ENCODE results near the gene PAQR7. TPM values are rescaled to one million over a fixed set of nuclear protein-coding genes. Genes with fewer than 3 reads are reported as not detected.

The PAQR7 gene
- total RNA-seq, 3 donors from 2014 or later (not counting 1 experiment from before 2014, with no cell fraction given), result 2.9 to 3.6 (median 3.0) TPM

DNA sequence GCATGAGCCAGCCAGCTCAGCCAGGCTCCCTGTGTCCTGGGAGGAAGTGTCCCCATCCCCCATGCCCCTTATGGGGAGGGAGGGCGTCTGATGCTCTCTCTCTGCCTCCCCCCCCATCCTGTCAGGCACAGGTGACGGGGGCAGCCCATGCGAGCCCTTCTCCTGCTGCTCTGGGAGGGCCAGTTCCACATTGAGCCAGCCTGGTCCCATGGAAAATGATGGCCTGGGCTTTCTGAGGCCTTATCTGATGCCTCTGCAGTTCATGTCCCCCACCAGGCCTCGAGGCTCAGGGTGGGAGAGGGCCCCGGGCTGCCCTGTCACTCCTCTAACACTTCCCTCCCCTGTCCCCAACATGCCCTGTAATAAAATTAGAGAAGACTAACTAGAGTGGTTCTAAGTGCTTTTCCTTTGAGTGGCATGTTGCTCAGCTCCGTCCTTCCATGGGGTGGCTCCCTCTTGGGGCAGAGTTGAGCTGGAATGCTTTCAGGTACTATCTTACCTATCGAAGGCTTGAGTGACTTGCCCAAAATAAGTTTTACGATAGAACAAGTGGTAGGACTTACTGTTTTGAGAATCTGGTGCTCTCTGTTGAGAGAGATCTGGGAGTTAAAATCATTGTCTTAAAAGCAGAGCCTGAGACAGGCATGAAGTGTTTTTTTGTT lies 57.5 kb downstream of the PAQR7 start:
- TF ChIP-seq, protein P1, sequence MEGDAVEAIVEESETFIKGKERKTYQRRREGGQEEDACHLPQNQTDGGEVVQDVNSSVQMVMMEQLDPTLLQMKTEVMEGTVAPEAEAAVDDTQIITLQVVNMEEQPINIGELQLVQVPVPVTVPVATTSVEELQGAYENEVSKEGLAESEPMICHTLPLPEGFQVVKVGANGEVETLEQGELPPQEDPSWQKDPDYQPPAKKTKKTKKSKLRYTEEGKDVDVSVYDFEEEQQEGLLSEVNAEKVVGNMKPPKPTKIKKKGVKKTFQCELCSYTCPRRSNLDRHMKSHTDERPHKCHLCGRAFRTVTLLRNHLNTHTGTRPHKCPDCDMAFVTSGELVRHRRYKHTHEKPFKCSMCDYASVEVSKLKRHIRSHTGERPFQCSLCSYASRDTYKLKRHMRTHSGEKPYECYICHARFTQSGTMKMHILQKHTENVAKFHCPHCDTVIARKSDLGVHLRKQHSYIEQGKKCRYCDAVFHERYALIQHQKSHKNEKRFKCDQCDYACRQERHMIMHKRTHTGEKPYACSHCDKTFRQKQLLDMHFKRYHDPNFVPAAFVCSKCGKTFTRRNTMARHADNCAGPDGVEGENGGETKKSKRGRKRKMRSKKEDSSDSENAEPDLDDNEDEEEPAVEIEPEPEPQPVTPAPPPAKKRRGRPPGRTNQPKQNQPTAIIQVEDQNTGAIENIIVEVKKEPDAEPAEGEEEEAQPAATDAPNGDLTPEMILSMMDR (IDR thresholded peaks at IDR 0.05), result no peak
- DNase-seq (no peak), ATAC-seq (no peak)
- H3K4me1 Mint-ChIP-seq, result peaks cover 30 to 42% of the 10 kb centered on the region in 2 donors
- Histone ChIP-seq H3K9me3 (ENCODE audit: control insufficient read depth, insufficient read depth, low read length) (no peaks in the 10 kb centered on the region), H3K4me1 (ENCODE audit: control insufficient read depth, insufficient read depth, low read length) (peaks cover 26% of the 10 kb centered on the region), H3K27me3 (ENCODE audit: control insufficient read depth, insufficient read depth, low read length) (no peaks in the 10 kb centered on the region), H3K27ac (ENCODE audit: low read length) (no peak overlapping the region), H3K36me3 (ENCODE audit: control insufficient read depth, insufficient read depth, low read length) (no peaks in the 10 kb centered on the region), H3K4me3 (ENCODE audit: low read length) (no peak overlapping the region)
- no peaks in the 10 kb centered on the region for H3K9me3 Mint-ChIP-seq
- intact Hi-C loops (cut with micrococcal nuclease), result no loop called here
- H3K27ac Mint-ChIP-seq, result peak overlapping the region in 1 of 2 donors; percentile 95
- WGBS (ENCODE audit: insufficient coverage), result 89% methylated on average over 5 of the region's 8 CpGs
- no peaks in the 10 kb centered on the region for H3K36me3 Mint-ChIP-seq
- no peaks in the 10 kb centered on the region for H3K27me3 Mint-ChIP-seq (ENCODE audit: low read depth in 2 of 2)
- peak overlapping the region; percentile 97 for H3K4me3 Mint-ChIP-seq

DNA sequence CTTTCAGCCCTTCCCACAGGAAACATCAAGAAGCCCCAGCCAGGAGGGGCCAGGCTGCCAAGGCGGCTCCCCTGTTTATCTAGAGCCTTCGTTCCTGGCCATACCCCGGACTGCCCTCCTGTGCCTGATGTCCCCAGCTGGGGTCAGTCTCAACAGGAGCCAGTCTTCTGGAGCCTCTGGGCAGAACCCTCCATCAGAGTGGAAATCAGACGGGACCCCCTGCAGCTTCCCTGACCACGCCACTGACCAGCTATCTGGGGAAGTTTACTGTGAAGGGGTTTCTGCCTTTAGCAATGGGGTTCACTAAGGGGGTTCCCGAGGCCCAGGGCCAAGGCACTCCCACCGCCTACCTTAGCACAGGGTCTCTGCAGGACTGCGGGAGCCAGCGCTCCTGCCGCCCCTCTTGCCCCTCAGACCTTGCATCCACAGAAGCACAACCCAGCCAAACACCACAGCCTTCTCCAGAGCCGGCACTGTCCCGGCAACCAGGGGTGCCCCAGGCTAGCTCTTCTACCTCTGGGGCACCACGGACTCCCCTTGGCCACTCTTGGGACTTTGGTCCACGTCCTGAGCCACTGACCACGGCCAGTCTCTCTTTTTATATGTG lies 59.3 kb downstream of the PAQR7 start:
- H3K4me3 Mint-ChIP-seq, result no peak overlapping the region
- intact Hi-C loops (cut with micrococcal nuclease), result no loop called here
- Histone ChIP-seq H3K9me3 (ENCODE audit: control insufficient read depth, insufficient read depth, low read length) (no peaks in the 10 kb centered on the region), H3K4me3 (ENCODE audit: low read length) (no peak overlapping the region), H3K27me3 (ENCODE audit: control insufficient read depth, insufficient read depth, low read length) (no peaks in the 10 kb centered on the region), H3K36me3 (ENCODE audit: control insufficient read depth, insufficient read depth, low read length) (no peaks in the 10 kb centered on the region), H3K27ac (ENCODE audit: low read length) (no peak overlapping the region), H3K4me1 (ENCODE audit: control insufficient read depth, insufficient read depth, low read length) (peaks cover 17% of the 10 kb centered on the region)
- H3K9me3 Mint-ChIP-seq, result no peaks in the 10 kb centered on the region
- ATAC-seq, result no peak
- WGBS (ENCODE audit: insufficient coverage), result 92% methylated on average over 15 of the region's 15 CpGs
- H3K27me3 Mint-ChIP-seq (ENCODE audit: low read depth in 2 of 2), result no peaks in the 10 kb centered on the region
- DNase-seq, result no peak
- TF ChIP-seq, protein P1 (IDR thresholded peaks at IDR 0.05), result no peak
- peaks cover 18 to 30% of the 10 kb centered on the region in 2 donors for H3K4me1 Mint-ChIP-seq
- no peak overlapping the region for H3K27ac Mint-ChIP-seq
- no peaks in the 10 kb centered on the region for H3K36me3 Mint-ChIP-seq

DNA sequence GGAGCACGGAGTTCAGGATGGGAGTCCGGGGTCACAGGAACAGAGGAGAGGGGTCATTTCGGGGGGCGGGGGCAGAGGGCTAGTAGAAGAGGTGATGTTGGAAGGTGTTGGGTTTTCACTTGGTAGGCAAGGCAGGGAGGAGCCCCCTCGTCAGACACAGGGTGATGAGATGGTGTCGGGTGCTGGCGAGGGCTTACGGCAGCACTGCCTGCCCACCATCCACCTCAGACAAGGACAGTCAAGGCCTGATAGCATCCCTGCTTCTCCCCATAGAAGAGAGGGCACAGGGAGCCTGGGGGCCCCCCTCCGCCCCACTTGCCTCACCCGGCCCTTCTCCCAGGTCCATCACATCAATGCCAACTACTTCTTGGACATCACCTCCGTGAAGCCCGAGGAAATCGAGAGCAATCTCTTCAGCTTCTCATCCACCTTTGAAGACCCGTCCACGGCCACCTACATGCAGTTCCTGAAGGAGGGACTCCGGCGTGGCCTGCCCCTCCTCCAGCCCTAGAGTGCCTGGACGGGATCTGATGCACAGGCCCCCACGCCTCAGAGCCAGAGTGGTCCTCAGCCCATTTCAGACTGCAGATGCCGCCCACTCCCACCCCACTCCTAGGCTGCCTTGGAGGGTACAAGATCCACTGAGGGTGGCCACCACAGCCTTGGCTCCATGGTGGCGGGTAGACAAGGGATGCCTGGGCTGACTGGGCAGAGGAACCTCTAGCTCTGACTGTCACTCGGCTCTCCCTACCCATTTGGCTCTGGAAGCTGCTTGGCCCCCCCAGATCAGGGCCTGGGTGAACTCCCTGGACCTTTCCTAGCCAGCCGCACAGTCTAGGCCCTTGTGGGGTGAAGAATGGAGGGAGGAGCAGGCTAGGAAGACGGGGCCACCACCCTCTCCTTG lies 60.0 kb downstream of the PAQR7 start:
- peak overlapping the region in 1 of 2 donors; percentile 63 for H3K27ac Mint-ChIP-seq
- no peaks in the 10 kb centered on the region for H3K36me3 ChIP-seq (ENCODE audit: control insufficient read depth, insufficient read depth, low read length)
- H3K9me3 Mint-ChIP-seq, result no peaks in the 10 kb centered on the region
- no peak overlapping the region for H3K4me3 Mint-ChIP-seq
- TF ChIP-seq, protein P1 (IDR thresholded peaks at IDR 0.05), result no peak
- H3K27me3 ChIP-seq (ENCODE audit: control insufficient read depth, insufficient read depth, low read length), result no peaks in the 10 kb centered on the region
- 93% methylated on average over 23 of the region's 24 CpGs for WGBS (ENCODE audit: insufficient coverage)
- H3K27me3 Mint-ChIP-seq (ENCODE audit: low read depth in 2 of 2), result no peaks in the 10 kb centered on the region
- H3K9me3 ChIP-seq (ENCODE audit: control insufficient read depth, insufficient read depth, low read length), result no peaks in the 10 kb centered on the region
- intact Hi-C loops (cut with micrococcal nuclease), result no loop called here
- no peaks in the 10 kb centered on the region for H3K36me3 Mint-ChIP-seq
- H3K4me1 Mint-ChIP-seq, result peaks cover 10 to 22% of the 10 kb centered on the region in 2 donors
- H3K27ac ChIP-seq (ENCODE audit: low read length), result no peak overlapping the region
- DNase-seq (no peak), ATAC-seq (no peak)
- H3K4me3 ChIP-seq (ENCODE audit: low read length), result no peak overlapping the region
- peaks cover 17% of the 10 kb centered on the region for H3K4me1 ChIP-seq (ENCODE audit: control insufficient read depth, insufficient read depth, low read length)
